Gastrocnemius medialis (tissue), 4 donors: ENCODE measurements around the gene CC2D1B.

Experiments used
- CTCF ChIP-seq, 5 experiments: fragments of 450-650 bp in 3 of 5; fragments of 200-600 bp in 2 of 5; sonication (generic) in 2 of 5; IDR thresholded peaks in 4 of 5; conservative IDR thresholded peaks in 1 of 5; 1 replicate in 4 of 5; 2 replicates in 1 of 5; pipeline ENCODE4 v1.5.1; 2016 to 2019; ENCODE audit warnings: antibody characterized with exemption in 5 of 5, mild to moderate bottlenecking in 3 of 5, moderate library complexity in 3 of 5
- POLR2A ChIP-seq, 2 donors: fragments of 450-650 bp; IDR thresholded peaks; one replicate each; pipeline ENCODE4 v1.6.1; 2017; ENCODE audit warnings: antibody characterized with exemption in 2 of 2, mild to moderate bottlenecking in 2 of 2, moderate library complexity in 2 of 2

- TF ChIP-seq CTCF (IDR thresholded peaks at IDR 0.05 in 4 of 5, conservative IDR thresholded peaks at IDR 0.05 in 1 of 5) (no peak), POLR2A (IDR thresholded peaks at IDR 0.05) (no peak)
Measured at GRCh38 chr1:52366517-52366827, 467 bp upstream of the CC2D1B start.
